CD4-positive, alpha-beta memory T cell (primary cell): ENCODE results near the gene TRIP10. TPM values are rescaled to one million over a fixed set of nuclear protein-coding genes. Genes with fewer than 3 reads are reported as not detected.

Experiments used
- CTCF ChIA-PET: fragments of 350-600 bp; sonication (Branson Sonifier 250); formaldehyde crosslinking; loops from one replicate; lab custom pipeline; 2021; ENCODE audit warnings: inconsistent platforms; ENCODE audit not compliant: partially characterized antibody; lab: Charles Lee
- POLR2A ChIA-PET: fragments of 350-600 bp; sonication (Branson Sonifier 250); formaldehyde crosslinking; loops from one replicate; lab custom pipeline; 2021; ENCODE audit not compliant: partially characterized antibody; lab: Charles Lee
- DNase-seq, 5 donors: peaks; one replicate each; pipeline versions ENCODE4 v3.0.0 to v3.0.0-alpha.2; 2020 to 2022; ENCODE audit warnings: mixed read lengths in 1 of 5
- H3K27ac ChIP-seq: one replicate; pipeline ENCODE4 v1.7.0; 2013; ENCODE audit warnings: low read depth, low read length
- H3K27me3 ChIP-seq: 2 replicates; pipeline ENCODE4 v1.7.0; 2013; ENCODE audit warnings: mild to moderate bottlenecking, low read length, moderate library complexity; ENCODE audit not compliant: insufficient read depth
- H3K36me3 ChIP-seq: 2 replicates; pipeline ENCODE4 v1.7.0; 2013; ENCODE audit warnings: mild to moderate bottlenecking, low read length, moderate library complexity; ENCODE audit not compliant: insufficient read depth
- H3K4me1 ChIP-seq: 2 replicates; pipeline ENCODE4 v1.7.0; 2013; ENCODE audit warnings: mild to moderate bottlenecking, low read length, moderate library complexity; ENCODE audit not compliant: insufficient read depth
- H3K4me3 ChIP-seq, 2 donors: one replicate each; pipeline ENCODE4 v1.7.0; 2013; ENCODE audit warnings: low read length in 2 of 2, mild to moderate bottlenecking in 1 of 2
- H3K9me3 ChIP-seq, 2 donors: one replicate each; pipeline ENCODE4 v1.7.0; 2013; ENCODE audit warnings: low read length in 2 of 2, control low read depth in 1 of 2; ENCODE audit not compliant: control insufficient read depth in 1 of 2
- H3K27ac Mint-ChIP-seq, 7 donors: one replicate each; pipeline ENCODE4 v1.8.0; 2020 to 2021; ENCODE audit warnings: mixed read lengths in 7 of 7, mild to moderate bottlenecking in 6 of 7, inconsistent platforms in 3 of 7, moderate library complexity in 3 of 7
- H3K27me3 Mint-ChIP-seq, 2 donors: one replicate each; pipeline ENCODE4 v1.8.0; 2020 to 2021; ENCODE audit warnings: mixed read lengths in 2 of 2
- H3K36me3 Mint-ChIP-seq, 2 donors: one replicate each; pipeline ENCODE4 v1.8.0; 2020 to 2021; ENCODE audit warnings: mixed read lengths in 2 of 2, inconsistent platforms in 1 of 2, mild to moderate bottlenecking in 1 of 2
- H3K4me1 Mint-ChIP-seq, 4 donors: one replicate each; pipeline ENCODE4 v1.8.0; 2020 to 2021; ENCODE audit warnings: mixed read lengths in 4 of 4, mild to moderate bottlenecking in 1 of 4
- H3K4me3 Mint-ChIP-seq, 8 donors: one replicate each; pipeline ENCODE4 v1.8.0; 2020 to 2021; ENCODE audit warnings: mixed read lengths in 8 of 8, mild to moderate bottlenecking in 7 of 8, moderate library complexity in 6 of 8, inconsistent platforms in 3 of 8
- H3K9me3 Mint-ChIP-seq, 8 donors: one replicate each; pipeline ENCODE4 v1.8.0; 2020 to 2021; ENCODE audit warnings: mixed read lengths in 8 of 8, mild to moderate bottlenecking in 5 of 8, inconsistent platforms in 3 of 8, moderate library complexity in 1 of 8
- intact Hi-C: fragments of 100-400 bp; cut with micrococcal nuclease; formaldehyde crosslinking; loops from one replicate; pipeline ENCODE4 v1.15.1; 2023
- polyA plus RNA-seq, 2 donors: library from polyadenylated mRNA; unstranded; fragments of 300-500 nt; fragmentation: Illumina TruSeq; gene quantifications; one replicate each; pipeline ENCODE4 v1.2.3, GENCODE V29; 2021
- total RNA-seq, 2 experiments: library from RNA; stranded (reverse); gene quantifications; one replicate each; pipeline ENCODE4 v1.2.3, GENCODE V29; 2021

The TRIP10 gene
- total and polyA plus RNA-seq, 4 experiments from 2014 or later: 1.1 to 6.5 (median 4.1) TPM

- Mint-ChIP-seq H3K4me3 (peak overlapping the region in 1 of 8 donors; percentile 26), H3K4me1 (peaks cover 9 to 14% (median 9%) of the 10 kb centered on the region in 4 donors), H3K36me3 (no peaks in the 10 kb centered on the region), H3K9me3 (no peaks in the 10 kb centered on the region), H3K27ac (no peak overlapping the region), H3K27me3 (peaks cover 5 to 15% of the 10 kb centered on the region in 2 donors)
- Histone ChIP-seq H3K4me1 (peaks cover 7% of the 10 kb centered on the region), H3K27me3 (peaks cover 4% of the 10 kb centered on the region), H3K9me3 (no peaks in the 10 kb centered on the region), H3K36me3 (no peaks in the 10 kb centered on the region), H3K4me3 (no peak overlapping the region), H3K27ac (no peak overlapping the region)
- intact Hi-C loops: no loop called here
- DNase-seq: no peak
- POLR2A ChIA-PET: no interaction called here
- CTCF ChIA-PET: no interaction called here
Observed at GRCh38 chr19:6711605-6712004, 27.9 kb upstream of the TRIP10 start.

DNA sequence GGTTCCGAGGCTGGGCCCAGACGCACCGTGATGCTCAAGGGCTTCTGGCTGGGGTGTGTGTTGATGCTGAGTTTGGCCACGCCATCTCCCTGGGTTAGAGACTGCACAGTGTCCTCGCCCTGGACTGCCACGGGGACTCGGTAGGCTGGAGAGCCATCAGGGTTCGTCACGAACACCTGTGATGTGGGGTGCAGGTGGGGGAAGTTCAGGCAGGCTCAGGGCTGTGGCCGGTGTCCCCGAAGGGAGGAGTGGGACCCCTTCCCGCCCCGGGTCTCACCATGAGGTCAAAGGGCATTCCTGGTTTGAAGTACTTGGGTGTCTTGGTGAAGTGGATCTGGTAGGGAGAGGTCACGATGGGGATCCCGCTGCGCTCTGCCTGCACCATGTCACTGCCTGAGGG, 27.2 kb upstream of the TRIP10 start:
- no peak overlapping the region for H3K4me3 Mint-ChIP-seq
- Histone ChIP-seq H3K4me3 (no peak overlapping the region), H3K27me3 (peaks cover 4% of the 10 kb centered on the region), H3K9me3 (no peaks in the 10 kb centered on the region), H3K27ac (no peak overlapping the region), H3K36me3 (no peaks in the 10 kb centered on the region), H3K4me1 (peaks cover 7% of the 10 kb centered on the region)
- POLR2A ChIA-PET: no interaction called here
- CTCF ChIA-PET: no interaction called here
- intact Hi-C loops: no loop called here
- peaks cover 9 to 15% (median 11%) of the 10 kb centered on the region in 4 donors for H3K4me1 Mint-ChIP-seq
- H3K27ac Mint-ChIP-seq: no peak overlapping the region
- peaks cover 5 to 15% of the 10 kb centered on the region in 2 donors for H3K27me3 Mint-ChIP-seq
- no peak for DNase-seq
- H3K36me3 Mint-ChIP-seq: no peaks in the 10 kb centered on the region
- no peaks in the 10 kb centered on the region for H3K9me3 Mint-ChIP-seq

GRCh38 chr19:6712692-6713670, 26.5 kb upstream of the TRIP10 start:
- intact Hi-C loops: no loop called here
- Mint-ChIP-seq H3K27me3 (peaks cover 5 to 15% of the 10 kb centered on the region in 2 donors), H3K27ac (peak overlapping the region in 1 of 7 donors; percentile 62), H3K4me1 (peaks cover 12 to 22% (median 17%) of the 10 kb centered on the region in 4 donors), H3K9me3 (no peaks in the 10 kb centered on the region), H3K36me3 (no peaks in the 10 kb centered on the region), H3K4me3 (no peak overlapping the region)
- Histone ChIP-seq H3K9me3 (no peaks in the 10 kb centered on the region), H3K4me1 (peaks cover 7% of the 10 kb centered on the region), H3K4me3 (no peak overlapping the region), H3K27me3 (peaks cover 4% of the 10 kb centered on the region), H3K36me3 (no peaks in the 10 kb centered on the region), H3K27ac (no peak overlapping the region)
- ChIA-PET POLR2A (no interaction called here), CTCF (no interaction called here)
- DNase-seq: no peak

GRCh38 chr19:6713773-6714692, 25.4 kb upstream of the TRIP10 start:
- Mint-ChIP-seq H3K4me3 (no peak overlapping the region), H3K27me3 (peaks cover 5 to 13% of the 10 kb centered on the region in 2 donors), H3K27ac (no peak overlapping the region), H3K9me3 (no peaks in the 10 kb centered on the region), H3K4me1 (peaks cover 12 to 22% (median 17%) of the 10 kb centered on the region in 4 donors), H3K36me3 (no peaks in the 10 kb centered on the region)
- Histone ChIP-seq H3K27ac (no peak overlapping the region), H3K4me3 (no peak overlapping the region), H3K9me3 (no peaks in the 10 kb centered on the region), H3K27me3 (peaks cover 4% of the 10 kb centered on the region), H3K4me1 (peaks cover 7% of the 10 kb centered on the region), H3K36me3 (no peaks in the 10 kb centered on the region)
- POLR2A ChIA-PET: no interaction called here
- DNase-seq: no peak
- CTCF ChIA-PET: no interaction called here
- intact Hi-C loops: no loop called here

GRCh38 chr19:6714749-6715555, 24.5 kb upstream of the TRIP10 start:
- Mint-ChIP-seq H3K4me3 (no peak overlapping the region), H3K27me3 (peaks cover 3 to 9% of the 10 kb centered on the region in 2 donors), H3K9me3 (no peaks in the 10 kb centered on the region), H3K27ac (peak overlapping the region in 1 of 7 donors; percentile 13), H3K36me3 (no peaks in the 10 kb centered on the region), H3K4me1 (peaks cover 12 to 26% (median 17%) of the 10 kb centered on the region in 4 donors)
- POLR2A ChIA-PET: no interaction called here
- Histone ChIP-seq H3K27ac (no peak overlapping the region), H3K9me3 (no peaks in the 10 kb centered on the region), H3K4me3 (no peak overlapping the region), H3K27me3 (peaks cover 3% of the 10 kb centered on the region), H3K4me1 (peaks cover 7% of the 10 kb centered on the region), H3K36me3 (no peaks in the 10 kb centered on the region)
- no peak for DNase-seq
- intact Hi-C loops: no loop called here
- CTCF ChIA-PET: interaction anchor here (1.1 to 1.7 kb wide), 3 partner anchors 21 to 149 kb away, joined by 3 to 5 read pairs (median 5); no protein-coding TSS in a partner anchor

DNA sequence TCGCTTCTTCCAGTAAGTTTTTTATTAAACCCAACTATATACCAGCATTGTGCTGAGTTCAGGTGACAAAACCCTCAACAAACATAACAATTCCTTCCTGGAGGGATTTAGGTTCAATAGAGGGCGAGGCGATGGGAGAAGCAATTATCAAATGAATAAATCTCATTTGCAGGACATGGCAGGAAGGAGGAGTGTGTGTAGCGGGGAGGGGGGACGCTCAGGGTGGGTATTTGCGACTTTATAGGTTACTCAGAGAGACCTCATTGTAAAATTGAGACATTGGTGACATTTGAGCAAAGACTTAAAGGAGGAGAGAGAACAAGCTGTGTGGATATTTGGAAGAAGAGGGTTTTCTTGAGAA, 22.9 kb upstream of the TRIP10 start:
- ChIA-PET CTCF (interaction anchor here (1.5 to 1.7 kb wide), 2 partner anchors 19 to 147 kb away, joined by 3 to 5 read pairs; no protein-coding TSS in a partner anchor), POLR2A (no interaction called here)
- intact Hi-C loops: no loop called here
- Histone ChIP-seq H3K36me3 (no peaks in the 10 kb centered on the region), H3K9me3 (no peaks in the 10 kb centered on the region), H3K27ac (no peak overlapping the region), H3K4me1 (no peaks in the 10 kb centered on the region), H3K4me3 (no peak overlapping the region), H3K27me3 (no peaks in the 10 kb centered on the region)
- H3K36me3 Mint-ChIP-seq: no peaks in the 10 kb centered on the region
- DNase-seq: no peak
- peaks cover 3 to 14% (median 8%) of the 10 kb centered on the region in 4 donors for H3K4me1 Mint-ChIP-seq
- peak overlapping the region in 3 of 7 donors; percentile 2 to 70 (median 32) for H3K27ac Mint-ChIP-seq
- no peaks in the 10 kb centered on the region for H3K9me3 Mint-ChIP-seq
- H3K27me3 Mint-ChIP-seq: peaks cover 0 to 2% of the 10 kb centered on the region in 2 donors
- no peak overlapping the region for H3K4me3 Mint-ChIP-seq
